H1 (cell line): ENCODE measurements around the gene KRT80. TPM values are rescaled to one million over a fixed set of nuclear protein-coding genes. Genes with fewer than 3 reads are reported as not detected.

Experiments used
- CTCF ChIA-PET: fragments of 300-600 bp; sonication (Branson Sonifier 250); formaldehyde crosslinking; loops from one replicate; lab custom pipeline; 2021; ENCODE audit not compliant: partially characterized antibody; lab: Charles Lee
- POLR2A ChIA-PET: fragments of 300-600 bp; sonication (Branson Sonifier 250); formaldehyde crosslinking; loops from one replicate; lab custom pipeline; 2021; ENCODE audit warnings: inconsistent platforms; ENCODE audit not compliant: partially characterized antibody; lab: Charles Lee
- DNase-seq, 2 experiments: peaks; one replicate each; pipeline versions ENCODE4 v3.0.0 to v3.0.0-alpha.2; 2010 to 2022; ENCODE audit warnings: low spot score in 2 of 2, low read depth in 1 of 2, mixed read lengths in 1 of 2
- FAIRE-seq: peaks from 2 replicates; lab custom pipeline; 2011; peaks lifted over from hg19 to GRCh38; lab: Jason Lieb, UNC
- H2AFZ ChIP-seq: 2 replicates; pipeline ENCODE4 v1.8.1; 2012; ENCODE audit warnings: low read length, inconsistent platforms
- H2AK5ac ChIP-seq: 2 replicates; pipeline ENCODE4 v1.6.1; 2013; ENCODE audit warnings: low read depth, low read length
- H2BK120ac ChIP-seq: replicated peaks from 2 replicates; pipeline ENCODE3; 2013; ENCODE audit warnings: low read depth, low read length, inconsistent platforms
- H2BK12ac ChIP-seq: 2 replicates; pipeline ENCODE4 v1.6.1; 2013; ENCODE audit warnings: low read depth, low read length
- H2BK15ac ChIP-seq: 2 replicates; pipeline ENCODE4 v1.6.1; 2013; ENCODE audit warnings: low read length
- H2BK20ac ChIP-seq: 2 replicates; pipeline ENCODE4 v1.6.1; 2013; ENCODE audit warnings: low read length
- H2BK5ac ChIP-seq: 2 replicates; pipeline ENCODE4 v1.6.1; 2013; ENCODE audit warnings: low read depth, low read length
- H3K14ac ChIP-seq: 2 replicates; pipeline ENCODE4 v1.6.1; 2013; ENCODE audit warnings: inconsistent platforms; ENCODE audit not compliant: insufficient read length
- H3K18ac ChIP-seq: 2 replicates; pipeline ENCODE4 v1.6.1; 2013; ENCODE audit warnings: low read length; ENCODE audit errors: extremely low read depth
- H3K23ac ChIP-seq: 2 replicates; pipeline ENCODE4 v1.6.1; 2013; ENCODE audit warnings: inconsistent platforms; ENCODE audit not compliant: insufficient read length
- H3K23me2 ChIP-seq: 2 replicates; pipeline ENCODE4 v1.6.1; 2013; ENCODE audit warnings: low read depth, low read length
- H3K27ac ChIP-seq: 2 replicates; pipeline ENCODE4 v1.6.1; 2011; ENCODE audit warnings: low read depth, low read length, inconsistent platforms
- H3K27me3 ChIP-seq, 4 experiments: replicated peaks in 1 of 4; 1 replicate in 1 of 4; 2 replicates in 3 of 4; pipeline versions ENCODE4 v1.6.1 to v1.8.1; 2011 to 2013; ENCODE audit warnings: low read length in 3 of 4, mild to moderate bottlenecking in 3 of 4, inconsistent platforms in 2 of 4, mixed read lengths in 2 of 4, moderate library complexity in 1 of 4; ENCODE audit not compliant: control insufficient read depth in 3 of 4, insufficient read depth in 3 of 4; ENCODE audit errors: extremely low read depth in 1 of 4
- H3K36me3 ChIP-seq, 4 experiments: 2 replicates each; pipeline versions ENCODE4 v1.6.1 to v1.8.1; 2011 to 2013; ENCODE audit warnings: mild to moderate bottlenecking in 4 of 4, low read length in 3 of 4, moderate library complexity in 2 of 4, control low read depth in 1 of 4, inconsistent platforms in 1 of 4; ENCODE audit not compliant: insufficient read depth in 4 of 4, control insufficient read depth in 2 of 4
- H3K4ac ChIP-seq: replicated peaks from 2 replicates; pipeline ENCODE3; 2013; ENCODE audit warnings: low read length, low read depth, mixed read lengths, inconsistent platforms; ENCODE audit not compliant: insufficient read length
- H3K4me1 ChIP-seq, 4 experiments: replicated peaks in 1 of 4; 1 replicate in 1 of 4; 2 replicates in 3 of 4; pipeline versions ENCODE4 v1.6.1 to v1.8.1; 2011 to 2013; ENCODE audit warnings: low read length in 3 of 4, inconsistent platforms in 2 of 4, mixed read lengths in 1 of 4; ENCODE audit not compliant: insufficient read depth in 4 of 4, control insufficient read depth in 3 of 4
- H3K4me2 ChIP-seq, 2 experiments: 2 replicates each; pipeline versions ENCODE4 v1.6.1 to v1.8.1; 2011 to 2013; ENCODE audit warnings: low read depth in 2 of 2, low read length in 2 of 2, control low read depth in 1 of 2, inconsistent platforms in 1 of 2, mild to moderate bottlenecking in 1 of 2; ENCODE audit not compliant: insufficient read depth in 1 of 2
- H3K4me3 ChIP-seq, 4 experiments: fragments of 200-600, 300-600 bp in 1 of 4; sonication (generic), shearing (Covaris generic), sonication (Bioruptor Twin) in 1 of 4; 2 replicates each; pipeline versions ENCODE4 v1.5.1 to v1.8.1; 2011 to 2016; ENCODE audit warnings: low read length in 4 of 4, low read depth in 3 of 4, control low read depth in 2 of 4, inconsistent platforms in 2 of 4, mild to moderate bottlenecking in 2 of 4, mixed read lengths in 1 of 4, moderate library complexity in 1 of 4; ENCODE audit not compliant: insufficient read depth in 2 of 4; ENCODE audit errors: extremely low read depth in 1 of 4
- H3K56ac ChIP-seq: replicated peaks from 2 replicates; pipeline ENCODE3; 2013; ENCODE audit warnings: low read depth, mild to moderate bottlenecking, mixed read lengths, low read length, inconsistent platforms; ENCODE audit not compliant: insufficient read length
- H3K79me1 ChIP-seq: 2 replicates; pipeline ENCODE4 v1.6.1; 2013; ENCODE audit warnings: low read depth, low read length, control low read depth
- H3K79me2 ChIP-seq, 2 experiments: 2 replicates each; pipeline versions ENCODE4 v1.6.1 to v1.8.1; 2012 to 2013; ENCODE audit warnings: low read length in 2 of 2, mild to moderate bottlenecking in 2 of 2, inconsistent platforms in 1 of 2; ENCODE audit not compliant: insufficient read depth in 2 of 2, control insufficient read depth in 1 of 2
- H3K9ac ChIP-seq, 4 experiments: replicated peaks in 1 of 4; 1 replicate in 1 of 4; 2 replicates in 3 of 4; pipeline versions ENCODE4 v1.6.1 to v1.8.1; 2011 to 2013; ENCODE audit warnings: low read depth in 3 of 4, low read length in 3 of 4, control low read depth in 2 of 4, mild to moderate bottlenecking in 2 of 4, moderate library complexity in 2 of 4, inconsistent platforms in 1 of 4; ENCODE audit errors: extremely low read depth in 1 of 4
- H3K9me3 ChIP-seq, 2 experiments: 2 replicates each; pipeline versions ENCODE4 v1.6.1 to v1.8.1; 2012 to 2013; ENCODE audit warnings: mild to moderate bottlenecking in 2 of 2, moderate library complexity in 2 of 2, control low read depth in 1 of 2, inconsistent platforms in 1 of 2, low read depth in 1 of 2, low read length in 1 of 2, mixed read lengths in 1 of 2; ENCODE audit not compliant: insufficient read depth in 2 of 2
- H4K20me1 ChIP-seq, 2 experiments: replicated peaks in 1 of 2; 2 replicates each; pipeline versions ENCODE3 to v1.8.1; 2011 to 2013; ENCODE audit warnings: inconsistent platforms in 2 of 2, low read length in 2 of 2, mild to moderate bottlenecking in 1 of 2; ENCODE audit not compliant: insufficient read depth in 2 of 2, control insufficient read depth in 1 of 2
- H4K5ac ChIP-seq: 2 replicates; pipeline ENCODE4 v1.6.1; 2013; ENCODE audit warnings: low read length, low read depth, mixed read lengths, inconsistent platforms; ENCODE audit not compliant: insufficient read length
- H4K8ac ChIP-seq: 2 replicates; pipeline ENCODE4 v1.8.0; 2013; ENCODE audit warnings: mild to moderate bottlenecking, moderate library complexity, low read length, inconsistent platforms; ENCODE audit not compliant: insufficient read depth; ENCODE audit errors: extremely low read depth
- H4K91ac ChIP-seq: replicated peaks from 2 replicates; pipeline ENCODE3; 2013; ENCODE audit warnings: low read length, mixed read lengths, inconsistent platforms; ENCODE audit not compliant: insufficient read length
- ATF3 ChIP-seq: IDR thresholded peaks from 2 replicates; pipeline ENCODE4 v1.6.1; 2011; ENCODE audit warnings: low read depth, mild to moderate bottlenecking, low read length; ENCODE audit not compliant: insufficient read depth
- BACH1 ChIP-seq: IDR thresholded peaks from 2 replicates; pipeline ENCODE4 v1.6.1; 2012; ENCODE audit warnings: low read length, improper control_type of control experiment
- CREB1 ChIP-seq: IDR thresholded peaks from 2 replicates; pipeline ENCODE4 v1.6.1; 2012; ENCODE audit warnings: inconsistent platforms
- E2F6 ChIP-seq: IDR thresholded peaks from 2 replicates; pipeline ENCODE4 v1.6.1; 2012; ENCODE audit warnings: inconsistent platforms
- FOSL1 ChIP-seq: IDR thresholded peaks from 2 replicates; pipeline ENCODE4 v1.6.1; 2011; ENCODE audit warnings: mild to moderate bottlenecking, low read depth, low read length, moderate library complexity; ENCODE audit not compliant: insufficient read depth
- GABPA ChIP-seq: IDR thresholded peaks from 2 replicates; pipeline ENCODE4 v1.6.1; 2011; ENCODE audit warnings: mild to moderate bottlenecking, low read length, moderate library complexity, borderline replicate concordance; ENCODE audit not compliant: insufficient read depth
- HDAC6 ChIP-seq: IDR thresholded peaks from one replicate; pipeline ENCODE4 v1.7.1; 2012; ENCODE audit warnings: low read depth, mild to moderate bottlenecking, inconsistent platforms, low read length, moderate library complexity
- POU5F1 ChIP-seq: IDR thresholded peaks from 2 replicates; pipeline ENCODE4 v1.6.1; 2011; ENCODE audit warnings: low read depth, mild to moderate bottlenecking, low read length, moderate library complexity
- SIN3A ChIP-seq, 2 experiments: IDR thresholded peaks in 1 of 2; conservative IDR thresholded peaks in 1 of 2; 2 replicates each; pipeline ENCODE4 v1.6.1; 2011 to 2012; ENCODE audit warnings: low read length in 2 of 2, improper control_type of control experiment in 1 of 2, low read depth in 1 of 2, mild to moderate bottlenecking in 1 of 2
- SUZ12 ChIP-seq: fragments of 200-600 bp; sonication (generic); IDR thresholded peaks from 2 replicates; pipeline ENCODE4 v1.6.1; 2012; ENCODE audit warnings: mild to moderate bottlenecking, inconsistent platforms, low read length, moderate library complexity, mixed read lengths
- TBP ChIP-seq: IDR thresholded peaks from 2 replicates; pipeline ENCODE4 v1.6.1; 2011; ENCODE audit warnings: low read depth, low read length, improper control_type of control experiment
- TCF12 ChIP-seq: IDR thresholded peaks from 2 replicates; pipeline ENCODE4 v1.6.1; 2011; ENCODE audit warnings: low read depth, mild to moderate bottlenecking, low read length
- WGBS, 2 experiments: shearing (Covaris generic) in 1 of 2; methylation state at CpG; one replicate each; pipeline versions ENCODE4 v1.1.6 to v1.1.7; 2013 to 2015; ENCODE audit warnings: low lambda C conversion rate in 2 of 2, mixed read lengths in 2 of 2, inconsistent platforms in 1 of 2, low coverage in 1 of 2, missing lambda C conversion rate in 1 of 2; ENCODE audit not compliant: insufficient replicate concordance in 2 of 2, insufficient coverage in 1 of 2, insufficient read length in 1 of 2; ENCODE audit errors: extremely low coverage in 1 of 2, missing lambda C conversion rate in 1 of 2; 5-methylcytosine and 5-hydroxymethylcytosine counted together
- polyA plus RNA-seq, 7 experiments: library from polyadenylated mRNA; depleted of rRNA in 3 of 7; stranded (reverse) in 5 of 7; unstranded in 2 of 7; fragments of >200 nt in 5 of 7; fragments of 200-250 nt in 2 of 7; gene quantifications; 1 replicate in 5 of 7; 2 replicates in 1 of 7; 4 replicates in 1 of 7; pipeline versions ENCODE4 v1.2.1 to v1.2.3, GENCODE V29; 2011 to 2013; ENCODE audit warnings: missing spikeins in 2 of 7, mixed read lengths in 2 of 7
- total RNA-seq: library from RNA; stranded (reverse); fragmentation: NEBNext Ultra II Directional; extraction: Animal tissue kit (Norgen Biotek cat#: 25700); gene quantifications from 2 replicates; pipeline ENCODE4 v1.2.1, GENCODE V29; 2021

KRT80 gene
- total and polyA plus RNA-seq, 2 of the 8 experiments (the other 6 are each of a cell fraction or from before 2014, with no cell fraction given): 0.05 TPM; not detected in 1

- Histone ChIP-seq H2BK5ac (0 out of 2 replicates have a peak overlapping the region, but pooled peaks have one; percentile 48), H3K4me3 (no peak overlapping the region), H4K5ac (no peak overlapping the region), H2BK15ac (peak overlapping the region; percentile 65; the same call in 1 of the 2 replicates), H3K27ac (no peak overlapping the region), H3K23ac (no peak overlapping the region), H3K4ac (no peak overlapping the region), H3K18ac (peak overlapping the region; percentile 71), H3K79me2 (no peaks in the 10 kb centered on the region), H3K9ac (no peak overlapping the region), H4K8ac (no peak overlapping the region), H4K20me1 (no peaks in the 10 kb centered on the region), H3K4me1 (peaks cover 3 to 29% (median 22%) of the 10 kb centered on the region in 4 experiments), H3K79me1 (no peaks in the 10 kb centered on the region), H4K91ac (peak overlapping the region; percentile 34), H2BK20ac (0 out of 2 replicates have a peak overlapping the region, but pooled peaks have one; percentile 86), H3K9me3 (no peaks in the 10 kb centered on the region), H3K4me2 (peak overlapping the region; percentile 30 to 47; a peak in 2 of 4 replicates), H3K14ac (no peak overlapping the region), H3K27me3 (no peaks in the 10 kb centered on the region; a peak in 1 of 7 replicates), H3K36me3 (no peaks in the 10 kb centered on the region; a peak in 1 of 8 replicates), H3K23me2 (no peaks in the 10 kb centered on the region), H3K56ac (no peak overlapping the region), H2AFZ (no peak overlapping the region), H2BK120ac (no peak overlapping the region), H2BK12ac (peak overlapping the region; percentile 90), H2AK5ac (0 out of 2 replicates have a peak overlapping the region, but pooled peaks have one; percentile 17)
- no peak for FAIRE-seq
- 41% methylated on average over 9 of the region's 9 CpGs; no CpG with 5 or more reads in 1 of the 2 experiments for WGBS, 2 experiments
- CTCF ChIA-PET: interaction anchor here (0.6 to 16.8 kb wide), 14 partner anchors 10 to 401 kb away, joined by 3 to 108 read pairs (median 6); partner anchors contain the start of gene KRT80
- POLR2A ChIA-PET: interaction anchor here (1.0 to 1.2 kb wide), 2 partner anchors 10 to 32 kb away, joined by 4 to 5 read pairs; partner anchors contain the start of gene KRT80
- no peak for DNase-seq
- TF ChIP-seq TCF12 (no peak), GABPA (no peak), TBP (no peak), FOSL1 (no peak), HDAC6 (no peak), ATF3 (no peak), CREB1 (0 out of 2 replicates have a peak, but pooled peaks have one; percentile 15), BACH1 (0 out of 2 replicates have a peak, but pooled peaks have one; percentile 17), POU5F1 (no peak), SIN3A (conservative IDR thresholded peaks at IDR 0.05 in 1 of 2, IDR thresholded peaks at IDR 0.05 in 1 of 2; ENCODE audit: low read depth in 1 of 2, low read length in 2 of 2) (no peak), SUZ12 (no peak), E2F6 (peak; percentile 73)
Observed at GRCh38 chr12:52181746-52182145, 10.1 kb downstream of the KRT80 start.
